AG10803 (cell line): ENCODE results near the gene FBL.
"Not testable (repeated sequence)": the region's sequence is repeated elsewhere in the genome, so short reads cannot be mapped to it uniquely, and the experiment has no call there.

Experiments
- DNase-seq: peaks from one replicate; pipeline ENCODE4 v3.0.0; 2010; ENCODE audit warnings: low read depth
- H3K4me3 ChIP-seq: 2 replicates; pipeline ENCODE4 v1.5.1; 2011; ENCODE audit warnings: mild to moderate bottlenecking, low read length, control low read depth
- TF ChIP-seq, protein P1 (sequence below): conservative IDR thresholded peaks from 2 replicates; pipeline ENCODE4 v1.5.1; 2011; ENCODE audit warnings: mild to moderate bottlenecking, low read length, control low read depth, inconsistent platforms

FBL gene

DNA sequence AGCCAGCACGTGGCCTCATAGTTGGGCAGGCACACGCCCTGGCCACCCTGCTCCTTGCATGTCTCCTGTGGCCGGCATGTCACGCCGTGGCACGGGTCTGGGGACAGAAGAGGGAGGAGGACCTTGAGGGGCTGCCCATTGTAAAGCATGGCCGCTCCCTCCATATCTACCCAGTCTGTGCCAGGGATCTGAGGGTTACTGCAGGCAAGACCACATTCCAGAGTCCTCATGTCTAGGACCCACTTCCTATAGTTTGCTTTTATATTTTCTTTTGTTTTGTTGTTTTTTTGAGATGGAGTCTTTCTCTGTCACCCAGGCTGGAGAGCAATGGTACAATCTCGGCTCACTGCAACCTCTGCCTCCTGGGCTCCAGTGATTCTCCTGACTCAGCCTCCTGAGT lies 33.6 kb upstream of the FBL start:
- H3K4me3 ChIP-seq, DNase-seq: not testable (repeated sequence)

DNA sequence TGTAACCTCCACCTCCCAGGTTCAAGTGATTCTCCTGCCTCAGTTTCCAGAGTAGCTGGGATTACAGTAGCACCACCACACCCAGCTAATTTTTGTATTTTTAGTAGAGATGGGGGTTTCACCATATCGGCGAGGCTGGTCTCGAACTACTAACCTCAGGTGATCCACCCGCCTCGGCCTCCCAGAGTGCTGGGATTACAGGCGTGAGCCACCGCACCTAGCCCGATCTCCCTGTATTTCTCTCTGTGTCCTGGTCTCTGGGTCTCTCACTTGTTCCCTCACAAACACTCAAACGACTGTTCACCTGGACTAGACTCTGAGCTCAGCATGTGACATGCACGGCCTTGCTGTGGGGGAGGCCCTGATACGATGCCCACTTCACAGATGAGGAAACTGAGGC lies 32.7 kb upstream of the FBL start:
- not testable (repeated sequence) for DNase-seq, H3K4me3 ChIP-seq

DNA sequence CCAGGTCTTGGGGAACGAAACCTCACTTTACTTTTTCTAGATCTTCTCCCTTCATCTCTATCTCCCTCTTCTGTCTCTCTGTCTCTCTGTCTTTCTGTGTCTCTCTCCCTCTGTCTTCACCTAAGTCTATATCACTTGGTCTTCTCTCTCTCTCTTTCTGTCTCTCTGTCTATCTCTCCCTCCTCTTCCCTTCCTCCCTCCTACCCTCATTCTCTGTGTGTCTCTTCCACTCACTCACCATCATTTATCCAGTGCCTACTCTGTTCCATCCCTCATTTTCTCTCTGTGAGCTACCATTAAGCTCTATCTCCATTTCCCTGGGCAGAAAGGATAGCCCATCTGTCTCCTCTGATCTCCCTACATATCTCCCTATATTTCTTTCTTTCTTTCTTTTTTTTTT lies 32.2 kb upstream of the FBL start:
- TF ChIP-seq, protein P1, sequence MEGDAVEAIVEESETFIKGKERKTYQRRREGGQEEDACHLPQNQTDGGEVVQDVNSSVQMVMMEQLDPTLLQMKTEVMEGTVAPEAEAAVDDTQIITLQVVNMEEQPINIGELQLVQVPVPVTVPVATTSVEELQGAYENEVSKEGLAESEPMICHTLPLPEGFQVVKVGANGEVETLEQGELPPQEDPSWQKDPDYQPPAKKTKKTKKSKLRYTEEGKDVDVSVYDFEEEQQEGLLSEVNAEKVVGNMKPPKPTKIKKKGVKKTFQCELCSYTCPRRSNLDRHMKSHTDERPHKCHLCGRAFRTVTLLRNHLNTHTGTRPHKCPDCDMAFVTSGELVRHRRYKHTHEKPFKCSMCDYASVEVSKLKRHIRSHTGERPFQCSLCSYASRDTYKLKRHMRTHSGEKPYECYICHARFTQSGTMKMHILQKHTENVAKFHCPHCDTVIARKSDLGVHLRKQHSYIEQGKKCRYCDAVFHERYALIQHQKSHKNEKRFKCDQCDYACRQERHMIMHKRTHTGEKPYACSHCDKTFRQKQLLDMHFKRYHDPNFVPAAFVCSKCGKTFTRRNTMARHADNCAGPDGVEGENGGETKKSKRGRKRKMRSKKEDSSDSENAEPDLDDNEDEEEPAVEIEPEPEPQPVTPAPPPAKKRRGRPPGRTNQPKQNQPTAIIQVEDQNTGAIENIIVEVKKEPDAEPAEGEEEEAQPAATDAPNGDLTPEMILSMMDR = no peak
- H3K4me3 ChIP-seq = no peak overlapping the region
- no peak for DNase-seq

DNA sequence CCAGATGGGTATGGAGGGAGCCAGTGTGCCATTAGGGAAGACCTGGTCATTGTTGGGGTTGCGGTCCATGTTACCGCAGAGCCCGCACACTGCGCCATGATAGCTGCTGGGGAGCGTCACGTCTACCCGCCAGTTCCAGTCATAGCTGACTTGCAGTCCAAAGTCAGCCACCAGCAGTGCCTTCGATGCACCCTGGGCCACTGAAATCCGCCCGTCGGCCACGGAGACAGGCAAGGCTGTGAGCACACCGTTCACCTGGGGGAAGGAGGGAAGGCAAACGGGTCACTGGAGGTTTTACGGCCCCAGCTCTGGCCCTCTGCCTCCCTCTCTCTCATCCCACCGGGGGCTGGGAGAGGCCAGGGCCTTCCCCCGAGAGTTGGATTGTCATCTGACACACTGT lies 31.8 kb upstream of the FBL start:
- not testable (repeated sequence) for H3K4me3 ChIP-seq, DNase-seq

DNA sequence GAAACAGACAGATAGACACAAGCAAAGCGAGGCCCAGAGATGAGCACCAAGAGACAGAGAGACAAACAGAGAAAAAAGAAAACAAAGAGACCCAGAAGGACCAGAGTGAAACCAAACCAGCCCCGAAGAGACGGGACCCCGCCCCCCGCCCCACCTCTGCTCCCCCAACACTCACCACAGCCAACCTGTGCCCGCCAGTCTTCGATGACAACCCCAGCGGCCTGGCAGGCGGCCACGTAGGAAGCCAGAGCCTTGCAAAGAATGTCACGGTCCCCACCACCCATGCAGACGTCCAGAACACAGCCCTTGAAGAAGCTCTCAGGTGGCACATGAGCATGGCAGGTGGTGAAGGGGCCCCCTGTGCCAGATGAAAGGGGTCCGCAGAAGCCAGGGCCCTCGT lies 31.3 kb upstream of the FBL start:
- not testable (repeated sequence) for DNase-seq, H3K4me3 ChIP-seq

DNA sequence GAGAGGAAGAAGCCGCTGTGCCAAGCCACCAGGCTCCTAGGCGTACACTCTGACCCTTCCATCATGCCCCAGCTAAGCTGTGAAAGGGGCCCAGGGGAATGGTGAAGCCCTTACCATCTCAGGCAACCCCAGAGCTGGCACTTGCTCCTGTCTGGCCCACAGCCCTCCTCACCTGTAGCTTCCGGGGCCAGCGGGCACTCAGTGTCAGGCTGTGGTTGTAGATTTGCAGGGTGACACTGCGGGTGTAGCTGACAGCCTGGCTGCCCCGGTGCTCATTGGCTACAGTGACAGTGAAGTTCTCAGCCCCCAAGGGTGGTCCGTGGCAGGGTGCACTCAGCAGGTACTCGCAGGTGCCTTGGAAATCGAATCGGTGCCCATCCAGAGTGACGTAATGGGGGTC lies 30.3 kb upstream of the FBL start:
- not testable (repeated sequence) for H3K4me3 ChIP-seq, DNase-seq

DNA sequence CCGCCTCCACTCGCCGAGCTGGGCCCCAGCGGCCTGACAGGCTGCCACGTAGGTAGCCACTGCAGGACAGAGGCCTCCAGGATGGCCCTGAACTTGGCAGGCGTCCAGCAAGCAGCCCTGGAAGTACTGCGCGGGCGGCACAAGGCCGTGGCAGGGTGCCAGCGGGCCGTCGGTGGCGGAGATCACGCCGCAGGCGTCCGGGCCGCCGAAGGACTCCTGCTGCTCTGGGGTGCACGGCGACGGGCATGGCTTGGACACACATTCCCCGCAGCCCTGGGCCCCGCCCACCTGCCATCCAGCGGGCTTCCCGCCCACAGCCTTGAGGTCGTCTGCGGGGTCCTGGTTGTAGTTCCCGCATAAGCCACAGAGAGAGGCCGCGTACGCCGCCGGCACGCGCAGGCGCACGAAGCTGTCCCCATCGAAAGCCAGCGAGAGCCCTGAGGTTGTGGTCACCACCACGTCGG lies 29.3 kb upstream of the FBL start:
- H3K4me3 ChIP-seq, DNase-seq: not testable (repeated sequence)

DNA sequence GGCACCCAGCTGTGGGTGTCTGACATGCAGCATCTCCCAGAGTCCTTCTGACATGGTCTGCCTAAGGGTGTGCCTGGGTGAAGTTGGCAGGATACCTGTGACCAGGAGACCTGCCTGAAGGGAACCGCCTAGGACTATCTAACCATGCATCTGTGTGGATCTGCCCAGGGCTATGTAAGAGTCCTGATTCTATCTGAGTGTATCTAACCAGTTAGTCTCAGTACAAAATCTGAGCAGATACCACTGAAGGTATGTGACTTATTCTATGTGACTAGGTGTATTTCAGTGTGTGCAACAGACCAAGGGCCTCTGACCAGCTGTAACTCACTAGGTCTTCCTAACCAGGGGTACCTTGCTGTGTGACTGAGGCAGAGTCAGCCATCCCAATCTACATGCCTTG lies 28.2 kb upstream of the FBL start:
- DNase-seq = no peak
- H3K4me3 ChIP-seq = no peak overlapping the region
- TF ChIP-seq, protein P1 = no peak

DNA sequence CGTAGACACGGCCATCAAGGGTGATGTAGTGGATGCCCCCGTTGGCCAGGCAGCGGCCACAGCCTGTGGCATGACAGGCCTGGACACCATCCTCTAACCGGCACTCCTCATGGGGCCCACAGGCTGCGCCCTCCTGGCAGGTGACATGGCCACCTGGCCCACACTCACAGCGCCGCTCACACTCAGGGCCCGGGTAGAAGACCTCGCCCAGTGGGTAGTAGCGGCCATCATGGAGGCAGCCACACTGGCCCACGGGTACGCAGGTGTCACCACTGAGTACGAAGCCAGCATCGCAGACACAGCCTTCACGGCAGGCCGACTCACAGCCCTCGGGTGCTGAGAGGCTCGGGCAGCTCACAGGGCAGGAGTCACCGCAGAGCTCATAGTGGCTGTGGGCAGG lies 27.2 kb upstream of the FBL start:
- no peak for DNase-seq
- H3K4me3 ChIP-seq = no peak overlapping the region
- TF ChIP-seq, protein P1 = no peak

DNA sequence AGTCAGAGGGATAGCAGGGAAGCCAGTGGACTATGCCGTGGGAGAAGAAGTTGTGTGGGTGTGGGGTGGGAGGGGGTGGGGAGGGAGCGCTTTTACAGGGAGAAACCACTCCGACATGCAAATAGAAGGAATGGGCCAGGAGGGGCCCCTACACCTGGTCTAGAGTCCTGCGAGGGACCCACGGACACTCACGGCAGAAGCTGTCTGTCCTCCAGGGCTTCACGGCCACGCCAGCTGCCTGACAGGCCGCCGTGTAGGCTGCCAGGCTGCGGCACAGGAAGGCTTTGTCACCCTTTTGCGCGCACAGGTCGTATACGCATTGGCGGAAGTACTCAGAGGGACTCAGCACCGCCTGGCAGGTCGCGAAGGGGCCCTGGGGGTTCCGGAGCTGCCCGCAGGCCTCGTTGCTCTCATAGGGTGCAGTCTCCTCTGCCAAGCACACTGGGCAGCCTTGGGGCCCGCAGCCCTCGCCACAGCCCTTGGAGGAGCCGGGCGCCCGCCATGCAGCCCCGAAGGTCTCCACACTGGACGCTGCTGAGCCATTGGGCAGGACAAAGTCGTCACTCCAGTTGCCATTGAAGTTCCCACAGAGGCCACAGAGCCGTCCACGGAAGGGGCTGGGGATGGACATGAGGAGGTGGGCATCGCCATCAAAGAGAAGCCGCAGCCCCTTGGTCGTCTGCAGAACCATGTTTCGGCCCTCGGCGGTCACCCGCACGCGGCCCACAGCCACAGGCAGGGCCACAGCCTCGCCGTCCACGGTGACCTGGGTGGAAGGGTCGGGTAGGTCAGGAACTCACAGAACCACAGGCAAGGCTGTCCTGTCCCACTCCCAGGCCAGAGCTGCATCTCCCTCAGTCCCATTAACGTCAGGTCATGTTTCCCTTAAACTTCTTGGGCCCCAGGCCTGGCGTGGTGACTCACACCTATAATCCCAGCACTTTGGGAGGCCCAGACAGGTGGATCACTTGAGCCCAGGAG lies 26.0 kb upstream of the FBL start:
- no peak for DNase-seq

More for the DNA sequence above, 26.0 kb upstream of the FBL start:
- TF ChIP-seq, protein P1 = no peak
- H3K4me3 ChIP-seq = no peak overlapping the region
